ENCODE results near the gene FA2H.

DNA sequence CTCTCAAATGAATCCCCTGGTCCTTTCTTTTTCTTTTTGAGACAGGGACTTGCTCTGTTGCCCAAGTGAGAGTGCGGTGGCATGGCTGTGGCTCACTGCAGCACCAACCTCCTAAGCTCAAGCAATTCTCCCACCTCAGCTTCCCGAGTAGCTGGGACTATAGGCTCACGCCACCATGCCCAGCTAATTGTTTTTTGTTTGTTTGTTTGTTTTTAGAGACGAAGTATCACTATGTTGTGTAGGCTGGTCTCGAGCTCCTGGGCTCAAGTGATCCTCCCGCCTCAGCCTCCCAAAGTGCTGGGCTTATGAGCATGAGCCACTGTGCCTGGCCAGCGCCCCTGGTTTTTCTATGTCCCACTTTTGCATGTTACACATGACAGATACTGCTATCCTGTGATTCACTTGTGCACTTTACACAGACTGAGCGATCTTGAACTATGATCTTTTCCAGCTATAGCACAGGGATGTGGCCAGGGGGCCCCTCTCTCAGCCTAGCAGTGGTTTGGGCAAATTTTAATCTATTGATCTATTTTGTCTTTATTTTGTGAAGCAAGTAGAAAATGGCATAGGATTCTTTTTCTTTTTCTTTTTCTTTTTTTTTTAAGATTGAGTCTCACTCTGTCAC is 42.7 kb downstream of the FA2H start:
- TF ChIP-seq, protein P1, sequence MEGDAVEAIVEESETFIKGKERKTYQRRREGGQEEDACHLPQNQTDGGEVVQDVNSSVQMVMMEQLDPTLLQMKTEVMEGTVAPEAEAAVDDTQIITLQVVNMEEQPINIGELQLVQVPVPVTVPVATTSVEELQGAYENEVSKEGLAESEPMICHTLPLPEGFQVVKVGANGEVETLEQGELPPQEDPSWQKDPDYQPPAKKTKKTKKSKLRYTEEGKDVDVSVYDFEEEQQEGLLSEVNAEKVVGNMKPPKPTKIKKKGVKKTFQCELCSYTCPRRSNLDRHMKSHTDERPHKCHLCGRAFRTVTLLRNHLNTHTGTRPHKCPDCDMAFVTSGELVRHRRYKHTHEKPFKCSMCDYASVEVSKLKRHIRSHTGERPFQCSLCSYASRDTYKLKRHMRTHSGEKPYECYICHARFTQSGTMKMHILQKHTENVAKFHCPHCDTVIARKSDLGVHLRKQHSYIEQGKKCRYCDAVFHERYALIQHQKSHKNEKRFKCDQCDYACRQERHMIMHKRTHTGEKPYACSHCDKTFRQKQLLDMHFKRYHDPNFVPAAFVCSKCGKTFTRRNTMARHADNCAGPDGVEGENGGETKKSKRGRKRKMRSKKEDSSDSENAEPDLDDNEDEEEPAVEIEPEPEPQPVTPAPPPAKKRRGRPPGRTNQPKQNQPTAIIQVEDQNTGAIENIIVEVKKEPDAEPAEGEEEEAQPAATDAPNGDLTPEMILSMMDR (IDR thresholded peaks at IDR 0.05) = no peak
- no peak for TF ChIP-seq POLR2A (IDR thresholded peaks at IDR 0.05)
